NOMO-1 treated with dmso at 0.1 percent for 144 hours (cell line): ENCODE measurements around the gene RPS23.
"Not testable (repeated sequence)": the region's sequence is repeated elsewhere in the genome, so short reads cannot be mapped to it uniquely, and the experiment has no call there.

ENCODE experiments used
- DNase-seq: peaks from one replicate; lab custom pipeline; 2025; ENCODE audit not compliant: unreplicated experiment; lab: John Stamatoyannopoulos, UW

Gene RPS23

GRCh38 chr5:82290908-82291307, 12.8 kb upstream of the RPS23 start:
- no peak for DNase-seq

- no peak for DNase-seq
These were observed 11.9 kb upstream of the RPS23 start for GRCh38 chr5:82290005-82290404.

GRCh38 chr5:82287625-82288024, 9.5 kb upstream of the RPS23 start:
- no peak for DNase-seq

GRCh38 chr5:82285206-82285605, 7.1 kb upstream of the RPS23 start:
- DNase-seq, result no peak

- DNase-seq, result no peak
These were observed 5.7 kb upstream of the RPS23 start for GRCh38 chr5:82283893-82284292.

GRCh38 chr5:82278711-82279370, 687 bp upstream of the RPS23 start:
- DNase-seq, result no peak

- no peak for DNase-seq
These were observed 554 bp downstream of the RPS23 start for GRCh38 chr5:82277613-82277986.

- DNase-seq, result no peak
These were observed 1.1 kb downstream of the RPS23 start for GRCh38 chr5:82276800-82277612.

- no peak for DNase-seq
These were observed 2.9 kb downstream of the RPS23 start for GRCh38 chr5:82275216-82275664.

- DNase-seq, result no peak
These were observed 3.6 kb downstream of the RPS23 start for GRCh38 chr5:82274343-82275211.

GRCh38 chr5:82273426-82273825, 4.7 kb downstream of the RPS23 start:
- DNase-seq, result not testable (repeated sequence)

GRCh38 chr5:82272571-82273356, 5.4 kb downstream of the RPS23 start:
- DNase-seq, result not testable (repeated sequence)

GRCh38 chr5:82269363-82269762, 8.8 kb downstream of the RPS23 start:
- DNase-seq, result not testable (repeated sequence)

- DNase-seq, result not testable (repeated sequence)
These were observed 10.7 kb downstream of the RPS23 start for GRCh38 chr5:82267297-82267933.

- DNase-seq, result no peak
These were observed 13.1 kb downstream of the RPS23 start for GRCh38 chr5:82265047-82265446.

- DNase-seq, result no peak
These were observed 18.9 kb downstream of the RPS23 start for GRCh38 chr5:82259172-82259800.

GRCh38 chr5:82257729-82258128, 20.4 kb downstream of the RPS23 start:
- no peak for DNase-seq

GRCh38 chr5:82257247-82257646, 20.9 kb downstream of the RPS23 start:
- no peak for DNase-seq

- no peak for DNase-seq
These were observed 22.3 kb downstream of the RPS23 start for GRCh38 chr5:82255844-82256243.

- DNase-seq, result no peak
These were observed 25.4 kb downstream of the RPS23 start for GRCh38 chr5:82252744-82253143.
